Activated CD4-positive, alpha-beta T cell treated with anti-CD3 and anti-CD28 coated beads for 24 hours (primary cell): ENCODE data around the gene WDR74.
"Not testable (repeated sequence)": the region's sequence is repeated elsewhere in the genome, so short reads cannot be mapped to it uniquely, and the experiment has no call there.

Experiments used
- DNase-seq, 2 donors: peaks; one replicate each; pipeline ENCODE4 v3.0.0-alpha.2; 2020; ENCODE audit warnings: low read depth in 2 of 2

Gene WDR74

DNA sequence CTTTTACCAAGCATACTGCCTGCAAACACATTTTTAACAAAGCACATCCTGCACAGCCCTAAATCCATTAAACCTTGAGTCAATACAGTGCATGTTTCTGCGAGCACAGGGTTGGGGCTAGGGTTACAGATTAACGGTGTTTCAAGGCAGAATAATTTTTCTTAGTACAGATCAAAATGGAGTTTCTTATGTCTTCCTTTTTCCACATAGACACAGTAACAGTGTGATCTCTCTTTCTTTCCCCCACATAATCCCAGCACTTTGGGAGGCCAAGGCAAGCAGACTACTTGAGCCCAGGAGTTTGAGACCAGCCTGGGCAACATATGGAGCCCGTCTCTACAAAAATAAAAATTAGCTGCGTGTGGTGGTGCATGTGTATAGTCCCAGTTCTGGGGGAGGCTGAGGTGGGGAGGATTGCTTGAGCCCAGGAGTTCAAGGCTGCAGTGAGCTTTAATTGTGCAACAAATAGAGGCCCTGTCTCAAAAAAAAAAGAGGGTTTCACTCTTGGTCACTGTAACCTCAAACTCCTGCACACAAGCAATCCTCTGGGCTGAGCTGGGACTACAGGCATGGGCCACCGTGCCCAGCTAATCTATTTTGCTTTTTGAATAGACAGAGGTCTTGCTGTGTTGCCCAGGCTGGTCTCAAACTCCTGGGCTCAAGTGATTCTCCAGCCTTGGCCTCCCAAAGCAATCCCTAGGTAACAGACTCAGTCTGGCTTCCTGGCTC is 21.6 kb upstream of the WDR74 start:
- DNase-seq: no peak

DNA sequence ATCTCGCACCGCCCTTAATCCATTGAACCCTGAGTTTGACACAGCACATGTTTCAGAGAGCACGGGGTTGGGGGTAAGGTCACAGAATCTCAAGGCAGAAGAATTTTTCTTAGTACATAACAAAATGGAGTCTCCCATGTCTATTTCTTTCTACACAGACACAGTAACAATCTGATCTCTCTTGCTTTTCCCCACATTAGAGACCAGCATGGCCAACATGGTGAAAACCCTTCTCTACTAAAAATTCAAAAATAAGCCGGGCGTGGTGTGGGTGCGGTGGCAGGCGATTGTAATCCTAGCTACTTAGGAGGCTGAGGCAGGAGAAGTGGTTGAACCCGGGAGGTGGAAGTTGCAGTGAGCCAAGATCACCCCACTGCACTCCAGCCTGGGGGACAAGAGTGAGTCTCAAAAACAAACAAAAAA is 19.9 kb upstream of the WDR74 start:
- DNase-seq: not testable (repeated sequence)

DNA sequence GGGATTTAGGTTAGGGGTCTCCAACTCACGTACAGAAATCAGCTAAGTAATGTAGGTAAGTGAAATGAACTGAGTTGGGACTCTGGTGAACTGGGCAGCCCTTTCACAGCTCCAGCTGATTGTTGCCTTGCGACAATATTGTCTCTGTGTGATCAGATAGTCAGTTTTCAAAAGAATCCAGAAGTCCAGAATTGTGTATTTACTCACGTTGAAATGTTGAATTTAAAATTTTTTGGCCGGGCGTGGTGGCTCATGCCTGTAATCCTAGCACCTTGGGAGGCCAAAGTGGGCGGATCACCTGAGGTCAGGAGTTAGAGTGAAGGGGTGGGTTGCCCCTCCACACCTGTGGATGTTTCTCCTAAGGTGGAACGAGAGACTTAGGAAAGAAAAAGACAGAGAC is 18.8 kb upstream of the WDR74 start:
- no peak for DNase-seq

DNA sequence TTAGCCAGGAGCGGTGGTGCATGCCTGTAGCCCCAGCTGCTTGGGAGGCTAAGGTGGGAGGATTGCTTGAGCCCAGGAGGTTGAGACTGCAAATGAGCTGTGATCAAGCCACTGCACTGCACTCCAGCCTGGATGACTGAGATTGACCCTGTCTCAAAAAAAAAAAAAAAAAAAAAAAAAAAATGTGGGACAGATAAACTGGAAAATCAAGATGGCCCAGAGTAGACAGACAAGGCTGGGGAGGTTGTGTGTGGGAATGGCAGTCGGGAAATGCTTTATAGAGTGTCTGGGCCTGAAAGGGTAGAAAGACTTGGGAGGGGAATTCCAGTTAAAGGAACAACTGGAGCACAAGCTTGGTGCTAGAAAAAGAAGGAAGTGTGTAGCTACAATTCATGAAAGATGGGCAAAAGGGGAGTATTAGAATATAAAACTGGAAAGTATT is 18.2 kb upstream of the WDR74 start:
- DNase-seq: no peak

DNA sequence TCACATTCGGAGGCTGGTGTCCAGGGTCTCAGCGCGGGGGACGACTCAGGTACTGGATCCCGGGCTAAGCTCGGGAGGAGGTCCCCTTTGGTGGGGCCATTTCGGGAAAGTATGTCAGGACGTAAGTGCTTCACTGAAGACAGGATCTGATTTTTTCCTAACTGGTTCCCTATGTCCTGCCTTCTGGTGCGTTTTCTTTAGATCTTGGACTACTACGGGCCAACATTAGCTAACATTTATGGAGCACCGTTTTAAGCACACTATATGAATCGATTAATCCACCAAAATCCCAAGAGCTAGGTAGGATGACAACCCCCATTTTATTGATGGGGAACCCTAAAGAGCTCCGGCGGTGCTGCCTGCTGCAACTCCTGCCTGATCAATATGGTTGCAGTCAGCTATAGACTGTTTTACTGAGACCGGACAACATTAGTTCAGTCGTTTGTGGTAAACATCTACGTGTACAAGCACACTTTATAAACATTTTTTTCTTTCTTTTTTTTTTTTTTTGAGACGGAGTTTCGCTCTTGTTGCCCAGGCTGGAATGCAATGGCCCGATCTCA is 17.0 kb upstream of the WDR74 start:
- DNase-seq: no peak

DNA sequence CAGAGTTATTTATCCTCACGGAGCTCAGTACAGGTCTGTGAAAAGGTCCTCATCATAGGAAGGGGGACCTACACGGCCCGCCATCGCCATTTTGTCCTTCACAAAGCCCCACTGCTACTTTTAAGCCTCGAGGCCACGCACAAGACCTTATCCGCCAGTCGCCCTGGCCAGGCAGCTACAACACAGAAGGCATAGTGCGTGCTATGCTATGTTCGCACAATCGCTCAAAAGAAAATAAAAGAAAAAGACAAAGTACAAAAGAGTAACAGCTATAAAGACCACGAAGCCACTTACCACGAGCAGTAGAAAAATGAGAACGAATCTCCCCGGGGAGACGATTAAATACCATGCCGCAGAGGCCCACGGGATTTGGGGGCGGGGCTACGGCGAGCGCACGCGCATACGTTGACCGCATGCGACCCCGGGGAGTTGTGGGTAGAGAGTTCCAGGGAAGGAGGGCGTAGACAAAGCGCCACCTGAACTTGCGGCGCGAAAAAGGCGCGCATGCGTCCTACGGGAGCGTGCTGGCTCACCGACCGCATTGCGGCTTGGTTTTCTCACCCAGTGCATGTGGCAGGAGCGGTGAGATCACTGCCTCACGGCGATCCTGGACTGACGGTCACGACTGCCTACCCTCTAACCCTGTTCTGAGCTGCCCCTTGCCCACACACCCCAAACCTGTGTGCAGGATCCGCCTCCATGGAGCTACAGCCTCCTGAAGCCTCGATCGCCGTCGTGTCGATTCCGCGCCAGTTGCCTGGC is 16.4 kb upstream of the WDR74 start:
- DNase-seq: peak; percentile 96 to 97

DNA sequence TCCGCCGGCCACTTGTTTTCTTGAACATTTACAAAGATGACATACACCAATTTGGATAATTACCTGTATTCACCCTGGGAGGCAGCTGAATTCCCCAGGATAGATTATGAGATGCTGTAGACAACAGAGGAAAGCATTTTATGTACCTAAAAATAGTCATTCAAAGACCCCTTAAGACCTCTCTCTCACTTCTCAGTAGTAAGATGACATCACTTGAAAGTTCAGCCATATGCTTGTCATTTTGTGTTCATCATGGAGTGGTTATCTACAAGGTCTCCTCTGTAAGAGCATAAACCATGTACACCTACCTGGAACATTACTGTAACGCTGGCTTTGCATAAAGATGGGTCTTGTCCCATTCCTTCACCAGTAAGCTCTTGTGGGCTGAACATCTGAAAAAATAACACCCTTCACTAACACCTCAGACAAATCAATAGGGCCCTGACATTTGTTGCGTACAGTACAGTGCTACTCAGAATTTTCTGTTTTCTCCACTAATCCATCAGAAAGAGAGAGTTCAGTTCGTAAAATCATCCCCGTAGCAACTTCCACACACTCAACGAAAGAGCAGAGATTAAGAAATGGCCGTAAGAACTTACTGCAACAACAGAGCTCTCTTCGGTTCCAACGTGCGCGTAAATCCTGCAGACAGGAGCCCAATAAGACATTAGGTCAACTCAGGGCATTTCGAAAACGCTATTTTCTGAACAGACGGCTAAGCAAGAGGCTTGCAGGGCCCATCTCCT is 15.6 kb upstream of the WDR74 start:
- DNase-seq: no peak

DNA sequence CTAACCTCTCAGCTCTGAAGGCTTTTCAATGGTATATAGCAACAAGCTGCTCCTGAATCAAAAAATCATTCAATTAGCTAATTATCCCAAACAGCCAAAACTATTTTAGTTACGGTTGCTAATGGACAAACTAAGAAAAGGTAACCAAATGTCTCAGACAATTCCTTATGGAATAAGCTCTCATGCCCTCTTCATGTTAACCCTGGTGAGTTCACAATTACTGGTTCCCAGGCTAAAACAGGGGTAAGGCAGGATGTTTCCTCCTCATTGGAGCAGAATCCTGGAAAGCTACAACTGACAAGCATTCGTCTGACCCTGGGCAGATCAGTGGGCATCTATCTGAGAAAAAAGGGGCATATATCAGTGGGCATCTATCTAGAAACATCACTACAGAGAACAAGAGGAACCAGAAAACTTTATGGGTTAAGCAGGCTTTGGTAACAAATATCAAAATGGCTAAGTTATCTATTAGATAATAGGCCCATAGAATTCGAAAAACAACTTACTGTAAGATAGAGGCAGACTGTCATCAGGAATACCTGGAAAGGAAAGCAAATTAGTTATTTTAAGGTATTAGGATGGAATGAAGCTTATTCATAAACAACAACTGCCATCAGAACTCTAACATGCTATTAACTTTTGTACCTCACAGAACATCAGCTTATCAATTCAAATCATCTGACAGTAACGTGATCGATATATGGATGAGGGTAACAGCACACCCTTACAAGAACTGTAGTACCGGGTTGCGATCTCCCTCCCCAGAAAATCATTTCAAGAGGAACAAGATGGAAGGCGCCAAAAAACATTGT is 14.8 kb upstream of the WDR74 start:
- no peak for DNase-seq

DNA sequence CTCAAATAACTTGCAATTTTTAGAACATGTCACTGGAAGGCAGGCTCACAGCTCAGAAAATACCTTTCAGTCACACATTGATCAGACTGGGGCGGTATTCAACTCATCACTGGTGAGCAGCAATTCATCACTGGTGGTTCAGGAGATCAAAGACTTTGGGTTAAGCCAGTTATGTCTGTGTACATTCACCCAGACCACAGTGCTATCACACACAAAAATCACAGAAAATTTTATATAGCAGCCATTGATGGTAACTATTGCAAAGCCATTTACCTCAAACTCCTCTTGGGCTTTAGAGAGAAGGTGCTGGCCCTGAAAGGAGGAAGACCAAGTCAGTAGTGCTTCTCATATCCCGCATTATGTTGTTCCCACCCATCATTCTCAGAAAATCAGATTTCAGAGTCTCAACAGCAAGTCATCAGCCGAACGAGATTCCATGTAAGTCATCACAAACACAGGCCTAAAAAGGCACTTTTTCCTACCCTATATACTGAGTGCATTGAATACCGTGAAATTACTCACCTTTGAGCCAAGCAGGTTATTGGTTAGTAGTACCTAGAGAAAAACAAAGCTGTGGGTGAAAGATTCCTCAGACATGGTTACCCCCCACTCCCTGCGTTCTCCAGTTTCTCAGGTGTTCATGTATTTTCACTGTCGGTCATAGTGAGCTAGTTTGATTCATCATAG is 14.0 kb upstream of the WDR74 start:
- DNase-seq: no peak

DNA sequence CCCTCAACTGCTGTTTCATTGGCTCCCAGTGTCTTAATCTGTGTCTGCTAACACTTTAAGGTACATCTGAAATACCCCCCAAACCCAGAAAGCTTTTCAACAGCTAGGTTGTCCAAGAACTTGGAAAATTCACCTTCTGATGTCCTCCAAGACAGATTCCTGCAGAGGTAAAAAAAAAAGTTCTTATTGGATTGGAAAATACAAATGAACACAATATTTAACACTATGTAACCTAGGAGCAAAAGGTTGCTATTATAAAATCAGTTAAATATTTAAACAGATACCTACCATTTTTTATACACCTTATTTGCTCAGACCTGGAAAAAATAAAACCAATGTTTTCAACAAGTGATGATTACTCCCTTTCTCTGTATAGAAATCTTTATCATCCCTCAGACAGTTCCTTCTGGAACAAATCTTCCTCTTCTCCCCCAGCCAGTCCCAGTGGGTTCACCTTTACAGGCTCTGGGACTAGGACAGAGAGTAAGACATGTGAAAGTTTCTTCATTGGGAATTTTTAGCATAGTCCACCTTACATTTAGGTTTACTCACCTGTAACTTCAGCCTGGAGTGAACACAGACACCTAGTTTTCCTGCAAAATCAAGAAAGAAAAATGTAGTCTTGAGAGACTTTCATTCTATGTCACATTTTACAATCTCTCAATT is 13.3 kb upstream of the WDR74 start:
- DNase-seq: no peak

DNA sequence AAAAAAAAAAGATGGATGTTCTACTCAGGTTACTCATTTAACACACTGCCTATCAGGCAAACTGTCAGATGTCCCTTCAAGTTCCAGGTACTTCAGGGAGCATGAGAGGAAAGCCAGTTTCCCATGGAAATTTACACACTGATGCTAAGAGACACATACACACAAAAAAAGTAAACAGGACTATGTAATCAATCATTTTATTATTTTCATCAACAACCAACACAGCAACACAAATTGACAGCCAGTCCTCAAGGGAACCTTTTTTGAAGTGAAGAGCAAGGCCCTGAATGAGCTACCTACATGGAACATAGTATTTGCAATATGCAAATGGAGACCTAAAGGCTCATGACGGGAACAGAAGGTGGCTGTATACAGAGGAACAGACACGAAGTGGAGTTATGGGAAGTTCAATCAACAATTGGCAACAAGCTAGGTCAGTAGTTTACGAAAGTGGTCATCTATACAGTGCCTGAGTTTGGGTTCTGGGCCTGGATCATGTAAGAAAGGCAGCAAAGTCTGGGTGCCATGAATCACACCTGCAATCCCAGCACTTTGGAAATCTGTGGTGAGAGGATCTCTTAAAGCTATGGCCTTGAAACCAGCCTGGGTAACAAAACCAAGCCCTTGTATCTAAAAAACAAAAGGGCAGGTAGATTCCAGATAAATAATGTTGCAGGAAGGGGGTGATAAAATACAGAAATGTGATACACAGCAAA is 12.6 kb upstream of the WDR74 start:
- no peak for DNase-seq

DNA sequence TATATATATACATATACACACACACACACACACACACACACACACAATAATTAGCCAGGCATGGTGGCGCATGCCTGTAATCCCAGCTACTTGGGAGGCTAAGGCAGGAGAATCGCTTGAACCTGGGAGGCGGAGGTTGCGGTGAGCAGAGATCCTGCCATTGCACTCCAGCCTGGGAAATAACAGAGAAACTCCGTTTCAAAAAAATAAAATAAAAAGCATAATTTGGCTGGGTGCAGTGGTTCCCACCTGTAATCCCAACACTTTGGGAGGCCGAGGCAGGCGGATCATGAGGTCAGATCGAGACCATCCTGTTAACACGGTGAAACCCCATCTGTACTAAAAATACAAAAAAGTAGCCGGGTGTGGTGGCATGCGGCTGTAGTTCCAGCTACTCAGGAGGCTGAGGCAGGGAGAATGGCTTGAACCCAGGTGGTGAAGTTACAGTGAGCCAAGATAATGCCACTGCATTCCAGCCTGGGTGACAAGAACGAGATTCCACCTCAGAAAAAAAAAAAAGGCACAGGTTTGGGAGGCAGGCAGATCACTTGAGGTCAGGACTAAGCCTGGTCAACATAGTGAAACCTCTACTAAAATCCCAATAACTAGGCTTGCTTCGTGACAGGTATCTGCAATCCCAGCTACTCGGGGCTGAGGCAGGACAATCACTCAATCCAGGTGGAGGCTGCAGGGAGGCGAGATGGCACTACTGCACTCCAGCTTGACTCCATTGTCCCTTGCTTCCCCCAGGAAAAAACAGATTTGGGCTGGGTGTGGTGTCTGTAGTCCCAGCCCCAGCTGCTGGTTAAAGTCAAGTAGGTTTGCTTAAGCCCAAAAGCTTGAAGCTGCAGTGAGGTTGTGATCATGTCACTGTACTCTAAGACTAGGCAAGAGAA is 11.8 kb upstream of the WDR74 start:
- DNase-seq: peak in 1 of 2 donors; percentile 43

DNA sequence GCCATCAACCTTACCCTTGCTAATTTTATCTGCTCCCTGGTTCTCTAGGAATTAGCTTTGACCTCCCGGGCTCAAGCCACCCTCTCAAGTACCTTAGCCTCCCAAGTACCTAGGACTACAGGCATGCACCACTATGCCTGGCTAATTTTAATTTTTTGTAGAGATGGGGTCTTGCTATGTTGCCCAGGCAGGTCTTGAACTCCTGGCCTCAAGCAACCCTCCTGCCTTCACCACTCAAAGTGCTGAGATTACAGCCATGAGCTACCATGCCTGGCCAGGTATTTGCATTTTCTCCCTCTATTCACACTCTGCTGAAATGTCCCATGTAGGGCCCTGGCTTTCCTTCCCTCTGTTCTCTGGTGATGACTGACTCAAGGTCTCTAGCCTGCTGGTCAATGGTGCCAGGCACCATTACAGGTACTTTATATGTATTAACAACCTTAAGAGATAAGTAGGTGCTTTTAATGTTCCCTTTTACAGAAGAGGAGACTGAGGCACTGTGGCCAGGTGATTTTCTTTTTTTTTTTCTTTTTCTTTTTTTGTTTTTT is 8.5 kb upstream of the WDR74 start:
- no peak for DNase-seq

DNA sequence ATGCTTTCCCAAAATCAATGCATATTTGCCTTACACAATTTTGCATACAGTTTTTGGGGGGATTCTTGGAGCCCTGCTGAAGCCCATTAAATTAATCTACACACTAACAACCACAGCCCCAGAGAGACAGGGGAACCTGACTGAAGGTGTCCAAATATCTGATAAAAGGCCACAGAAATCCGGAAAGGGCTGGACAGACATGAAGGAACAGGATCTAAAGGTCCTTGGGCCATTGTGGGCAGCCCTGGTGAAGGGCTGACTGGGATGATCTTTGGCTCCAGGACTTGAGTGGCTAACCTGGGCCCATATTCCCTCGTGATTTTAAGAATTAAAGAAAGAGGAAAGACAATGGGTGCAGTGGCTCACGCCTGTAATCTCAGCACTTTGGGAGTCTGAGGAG is 6.8 kb upstream of the WDR74 start:
- DNase-seq: no peak

DNA sequence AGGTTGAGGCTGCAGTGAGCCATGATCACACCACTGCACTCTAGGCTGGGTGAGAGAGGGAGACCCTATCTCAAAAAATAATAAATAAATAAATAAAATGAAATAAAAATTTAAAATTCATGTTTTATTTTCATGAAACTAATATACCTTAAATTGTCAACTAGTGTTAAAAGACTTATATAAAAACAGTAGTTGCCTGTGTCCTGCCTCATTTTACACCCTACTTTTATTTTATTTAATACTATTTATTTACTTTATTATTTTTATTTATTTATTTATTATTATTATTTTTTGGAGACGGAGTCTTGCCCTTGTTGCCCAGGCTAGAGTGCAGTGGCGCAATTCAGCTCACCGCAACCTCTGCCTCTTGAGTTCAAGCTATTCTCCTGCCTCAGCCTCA is 4.8 kb upstream of the WDR74 start:
- no peak for DNase-seq

DNA sequence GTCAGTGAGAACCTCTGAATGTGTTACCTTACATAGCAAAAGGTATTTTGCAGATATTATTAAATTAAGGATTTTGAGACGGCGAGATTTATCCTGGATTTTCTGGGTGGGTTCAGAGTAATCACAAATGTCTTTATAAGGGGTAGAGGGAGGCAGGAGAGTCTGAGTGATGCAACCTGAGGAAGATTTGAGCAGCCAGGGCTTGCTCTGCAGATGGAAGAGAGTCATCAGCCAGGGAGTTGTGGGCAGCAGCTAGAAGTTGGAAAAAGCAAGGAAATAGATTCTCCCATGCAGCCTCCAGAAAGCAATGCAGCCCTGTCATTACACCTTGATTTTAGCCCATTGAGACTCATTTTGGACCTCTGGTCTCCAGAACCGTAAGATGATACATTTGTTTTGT is 4.1 kb upstream of the WDR74 start:
- no peak for DNase-seq

DNA sequence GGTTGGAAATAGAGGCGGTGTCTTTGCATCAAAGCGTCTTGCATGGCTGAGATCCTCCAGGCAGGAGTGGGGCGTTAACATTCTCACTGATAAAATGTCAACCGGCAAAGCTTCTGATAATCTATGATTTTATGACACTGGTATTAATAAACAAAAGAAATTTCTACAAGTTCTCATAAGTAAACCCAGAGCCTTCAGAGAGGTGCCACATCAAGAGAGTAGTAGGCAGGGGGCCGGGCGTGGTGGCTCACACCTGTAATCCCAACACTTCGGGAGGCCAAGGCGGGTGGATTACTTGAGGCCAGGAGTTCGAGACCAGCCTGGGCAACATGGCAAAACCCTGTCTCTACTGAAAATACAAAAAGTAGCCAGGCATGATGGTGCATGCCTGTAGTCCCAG is 3.5 kb upstream of the WDR74 start:
- not testable (repeated sequence) for DNase-seq

DNA sequence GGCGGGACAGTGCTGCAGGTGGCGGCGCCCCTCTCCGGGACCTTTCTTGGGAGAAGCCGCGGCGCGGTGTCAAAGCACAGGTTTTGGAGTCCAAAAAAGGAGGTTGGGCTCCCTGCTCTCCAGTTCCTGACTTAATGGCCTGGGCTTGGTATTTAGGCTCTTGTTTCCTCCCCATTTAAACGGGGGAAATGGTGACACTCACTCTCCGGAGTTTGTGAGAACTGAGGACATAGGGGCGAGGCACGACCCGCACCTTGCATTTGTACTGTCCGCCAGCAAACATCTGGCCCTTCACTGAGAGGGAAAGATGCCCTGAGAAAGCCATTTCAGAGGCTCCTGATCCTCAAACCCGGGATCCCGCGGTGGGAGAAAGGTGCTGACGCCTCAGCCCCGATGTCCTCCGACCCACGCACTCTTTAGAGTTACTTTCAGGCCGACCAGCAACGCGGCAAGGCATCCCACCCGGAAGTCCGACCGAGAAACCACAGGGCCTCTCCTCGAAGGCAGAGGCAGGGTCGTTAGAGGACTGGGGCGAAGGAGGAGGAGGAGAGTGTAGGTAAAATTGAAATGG is 2.9 kb upstream of the WDR74 start:
- DNase-seq: no peak
